ENCODE results near the gene MYO7B.

The MYO7B gene

DNA sequence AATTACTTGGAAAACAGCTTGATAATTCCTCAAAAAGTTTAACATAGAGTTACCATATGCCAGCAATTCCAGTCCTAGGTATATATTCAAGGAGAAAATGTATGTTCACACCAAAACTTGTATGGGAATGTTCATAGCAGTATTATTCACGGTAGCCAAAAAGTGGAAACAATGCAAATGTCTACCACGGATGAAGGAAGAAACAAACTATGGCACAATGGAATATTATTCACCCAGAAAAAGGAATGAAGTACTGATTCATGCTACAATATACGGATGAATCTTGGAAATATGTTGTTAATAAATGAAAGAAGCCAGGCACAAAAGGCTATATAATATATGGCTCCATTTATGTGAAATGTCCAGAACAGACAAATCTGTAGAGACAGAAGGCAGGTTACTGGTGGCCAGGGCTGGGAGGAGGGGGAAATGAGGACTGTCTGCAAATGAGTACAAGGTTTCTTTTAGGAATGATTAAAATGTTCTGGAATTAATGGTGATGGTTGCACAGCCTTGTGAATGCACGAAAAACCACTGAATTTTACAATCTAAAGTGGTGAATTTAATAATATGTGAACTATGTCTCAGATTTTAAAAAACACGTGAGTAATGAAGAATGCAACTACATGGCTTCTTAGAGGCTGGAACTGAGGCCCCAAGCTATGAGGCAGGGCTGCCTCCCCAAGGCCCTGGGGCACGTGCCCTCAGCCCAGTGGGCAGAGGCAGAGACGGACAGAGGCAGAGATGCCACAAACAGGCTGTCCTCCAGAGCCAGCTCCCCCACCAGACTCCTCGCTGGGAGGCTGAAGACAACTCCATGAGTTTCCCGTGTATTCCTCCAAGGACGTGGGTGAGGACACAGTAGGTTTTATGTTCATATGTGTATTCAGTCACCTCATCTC lies 134.8 kb downstream of the MYO7B start:
- no peak for DNase-seq

DNA sequence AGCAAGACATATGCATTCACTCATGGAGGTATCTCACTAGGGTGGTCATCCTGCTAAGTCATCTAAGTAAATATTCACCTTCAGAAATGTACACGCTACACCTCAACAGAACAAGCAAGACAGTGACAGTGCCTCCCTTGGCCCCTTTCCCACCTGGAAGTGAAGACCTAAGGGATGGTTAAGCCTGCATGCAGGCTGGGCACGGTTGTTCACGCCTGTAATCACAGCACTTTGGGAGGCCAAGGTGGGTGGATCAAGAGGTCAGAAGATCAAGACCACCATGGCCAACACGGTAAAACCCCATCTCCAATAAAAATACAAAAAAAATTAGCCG lies 135.4 kb downstream of the MYO7B start:
- DNase-seq, result no peak

- no peak for DNase-seq
Measured at GRCh38 chr2:127671557-127672302, 136.2 kb downstream of the MYO7B start.

- DNase-seq, result no peak
Measured at GRCh38 chr2:127672341-127673224, 137.1 kb downstream of the MYO7B start.

DNA sequence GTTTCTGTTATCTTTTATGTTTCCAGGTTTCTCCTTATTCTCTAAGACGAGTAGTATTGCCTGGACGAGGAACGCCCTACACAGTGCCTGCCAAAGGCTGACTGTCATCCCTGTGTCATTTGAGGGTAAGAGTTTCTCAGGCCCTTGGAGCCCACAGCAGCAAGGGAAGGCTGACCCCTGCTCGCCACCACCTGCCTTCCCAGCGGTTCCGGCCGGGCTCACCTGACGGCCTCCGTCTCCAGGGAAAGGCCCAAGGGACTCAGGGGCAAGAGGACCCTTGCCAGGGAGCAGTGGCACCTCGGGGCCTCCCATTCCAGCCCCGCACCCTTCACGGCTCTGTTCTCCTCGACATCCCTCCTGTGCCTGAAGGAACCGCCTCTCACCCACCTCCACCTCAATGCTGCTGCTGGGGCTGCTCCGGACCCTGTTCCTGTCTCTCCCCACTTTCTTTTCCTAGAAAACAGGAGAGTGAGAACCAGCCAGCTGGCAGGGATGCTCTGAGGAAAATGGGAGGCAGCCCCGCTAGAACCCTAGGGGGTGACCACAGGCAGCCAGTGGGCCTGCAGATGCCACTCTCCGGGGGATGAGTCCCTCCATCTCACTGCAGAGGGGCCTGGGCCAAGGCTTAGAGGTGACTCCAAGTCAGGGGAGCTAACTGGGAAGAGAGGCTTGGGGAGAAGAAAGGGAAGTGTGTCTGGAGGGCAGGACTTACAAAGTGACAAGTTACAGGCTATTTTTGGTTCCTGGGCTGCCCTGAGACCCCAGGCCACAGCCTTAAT lies 138.0 kb downstream of the MYO7B start:
- no peak for DNase-seq

DNA sequence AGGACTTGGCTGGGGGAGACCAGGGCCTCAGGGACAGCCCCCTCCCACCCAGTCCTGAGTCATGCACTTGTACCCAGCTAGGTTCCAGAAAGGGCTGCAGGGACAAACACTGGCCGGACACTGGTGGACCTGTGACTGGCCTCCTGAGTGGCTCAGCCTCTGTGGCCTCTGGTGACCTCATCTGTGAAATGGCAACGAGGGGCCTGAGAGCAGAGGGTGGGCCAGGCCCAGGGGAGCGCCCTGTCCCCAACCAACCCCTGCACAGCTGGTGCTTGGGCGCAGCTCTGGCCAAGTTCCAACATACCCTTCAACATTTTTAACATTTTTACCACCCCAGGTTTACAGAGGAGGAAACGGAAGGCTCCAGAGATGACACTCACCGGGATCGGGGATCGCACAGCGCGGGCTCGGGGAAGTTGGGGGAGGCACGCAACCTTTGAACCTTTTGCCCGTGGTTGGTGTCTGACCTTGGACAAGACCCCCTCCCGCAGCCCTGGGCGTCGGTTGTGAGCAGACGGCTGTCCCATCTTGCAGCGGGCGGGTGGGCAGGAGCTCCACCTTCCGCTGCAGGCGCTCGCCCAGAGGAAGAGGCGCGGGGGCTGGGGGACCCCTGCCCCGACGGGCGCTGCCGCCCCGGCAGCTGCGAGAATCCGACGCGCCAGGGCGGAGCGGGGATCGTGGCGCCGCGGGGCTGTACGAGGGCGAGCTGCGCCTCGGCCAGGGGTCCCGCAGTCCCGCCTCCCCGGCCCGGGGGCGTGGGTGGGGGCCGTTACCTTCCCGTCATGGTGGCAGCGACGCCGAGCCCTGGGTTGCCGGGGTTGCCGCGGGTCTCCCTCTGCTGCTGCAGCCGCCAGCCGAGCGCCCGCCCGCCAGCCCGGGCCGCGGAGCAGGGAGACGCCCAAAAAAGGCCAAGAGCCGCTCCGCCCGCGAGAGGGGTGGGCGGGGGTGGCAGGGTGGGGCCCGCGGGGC lies 139.0 kb downstream of the MYO7B start:
- DNase-seq, result no peak

DNA sequence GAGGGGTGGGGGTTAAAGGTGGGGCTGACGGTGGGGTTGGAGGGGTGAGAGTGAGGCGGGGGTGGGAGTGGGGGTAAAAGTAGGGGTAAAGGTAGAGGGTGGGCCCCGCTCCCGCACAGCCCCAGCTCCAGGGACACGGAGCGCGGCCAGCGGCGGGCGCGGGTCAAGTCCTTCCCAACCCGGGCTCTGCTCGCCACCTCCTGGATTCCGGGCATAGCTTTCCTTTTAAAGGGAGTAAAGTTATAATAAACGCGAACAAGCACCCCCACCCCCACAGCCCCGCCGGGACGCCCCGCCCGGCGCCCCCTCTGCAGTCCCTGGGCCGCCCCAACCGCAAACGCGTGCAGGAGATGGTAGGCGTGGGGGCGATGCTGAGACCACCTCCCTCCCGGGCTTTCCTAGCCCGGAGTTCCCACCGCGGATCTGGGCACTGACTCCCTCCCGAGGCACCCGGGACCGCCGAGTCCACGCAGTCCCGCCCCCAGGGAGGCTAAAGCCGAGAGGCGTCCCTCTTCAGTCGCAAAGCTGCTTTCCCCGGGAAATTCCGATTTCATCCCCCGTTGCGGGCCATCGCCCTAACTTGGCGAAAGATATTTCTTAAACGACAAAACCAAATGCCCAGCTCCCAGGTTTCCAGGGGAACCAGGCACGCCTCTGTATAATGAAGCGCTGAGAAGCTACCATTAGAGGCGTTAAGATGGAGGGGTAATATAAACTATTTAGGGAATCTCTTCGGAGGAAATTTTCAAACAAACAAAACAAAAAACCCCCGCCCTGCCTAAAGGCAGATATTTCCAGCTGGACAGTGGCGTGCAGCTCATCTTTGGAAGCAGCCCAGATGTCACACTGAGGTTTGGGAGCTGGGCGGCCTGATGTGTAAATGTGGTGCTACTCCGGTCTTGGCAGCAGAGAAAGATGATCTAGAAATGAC lies 140.1 kb downstream of the MYO7B start, which contains the start of gene LIMS2:
LIMS2 (minus strand) TSS at position 200 of the 931 bp plus-strand sequence. CDS start 506 bp downstream, outside the sequence.
- no peak for DNase-seq

DNA sequence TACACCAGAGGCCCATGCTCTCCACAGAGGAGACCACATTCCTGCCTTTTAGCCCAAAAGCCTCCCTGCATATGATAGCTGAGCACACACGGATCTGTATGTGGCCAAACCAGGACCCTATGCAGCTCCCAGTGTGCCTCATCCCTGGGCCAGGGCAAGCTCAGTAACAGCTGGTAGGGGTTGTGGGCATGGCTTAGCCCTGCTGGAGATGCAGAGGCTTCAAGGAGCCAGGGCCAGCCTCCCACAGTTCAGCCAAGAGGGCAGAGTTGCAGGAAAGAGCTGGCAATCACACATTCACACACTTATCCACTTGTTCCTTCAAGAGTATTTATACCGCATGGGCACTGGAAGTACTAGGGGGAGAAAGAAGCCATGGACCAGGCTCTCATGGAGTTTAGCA lies 141.4 kb downstream of the MYO7B start:
- no peak for DNase-seq

GRCh38 chr2:127678531-127678930 lies 143.0 kb downstream of the MYO7B start:
- DNase-seq, result no peak

DNA sequence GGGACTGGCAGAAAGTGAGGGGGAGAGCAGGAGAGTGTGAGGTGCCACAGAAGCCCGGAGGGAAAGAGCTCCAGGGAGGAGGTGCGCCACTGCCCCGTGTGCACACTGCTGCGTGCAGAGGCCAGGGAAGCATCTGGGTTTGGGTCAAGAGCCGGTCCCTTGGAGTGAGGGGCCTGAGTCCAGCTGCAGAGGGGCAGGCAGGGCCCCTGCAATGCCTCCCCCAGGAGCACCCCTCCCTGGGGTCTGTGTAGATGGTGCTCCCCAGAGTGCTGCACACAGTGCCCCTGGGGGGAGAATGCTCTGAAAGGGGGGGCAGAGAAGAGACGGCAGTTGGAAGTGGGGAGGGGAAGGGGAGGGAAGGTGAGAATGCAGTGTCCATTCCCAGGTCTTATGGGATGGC lies 143.5 kb downstream of the MYO7B start:
- DNase-seq, result no peak

DNA sequence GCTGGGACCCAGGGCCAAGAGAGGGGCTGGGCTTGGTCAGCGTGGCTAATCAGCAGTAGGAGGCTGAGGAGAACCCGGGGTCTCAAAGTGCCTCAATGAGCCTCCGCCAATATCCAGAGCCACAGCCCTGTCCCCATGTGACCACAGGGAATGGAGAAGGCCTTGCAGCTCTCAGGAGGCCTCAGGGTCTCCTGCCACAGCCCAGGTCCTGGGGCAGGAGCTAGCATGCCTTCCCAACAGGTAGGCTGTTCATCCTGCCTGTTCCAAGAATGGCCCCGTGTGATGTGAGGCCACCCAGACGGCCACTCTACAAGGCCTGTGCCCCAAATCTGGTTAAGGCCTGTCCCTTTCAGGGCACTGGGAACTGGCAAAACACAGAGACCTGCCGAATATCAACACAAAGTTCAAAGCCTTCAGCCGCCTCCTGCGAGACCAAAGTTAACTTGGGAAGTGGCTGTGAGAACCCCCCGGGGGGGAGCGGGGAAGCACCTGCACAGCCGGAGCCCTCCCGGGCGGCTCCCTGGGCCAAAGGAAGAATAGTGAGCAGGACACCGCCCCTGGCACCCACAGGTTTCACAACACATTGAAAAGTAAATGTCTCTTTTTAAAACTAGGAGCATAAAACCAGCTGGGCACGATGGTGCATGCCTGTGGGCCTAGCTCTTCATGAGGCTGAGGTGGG lies 144.3 kb downstream of the MYO7B start:
- DNase-seq, result no peak

DNA sequence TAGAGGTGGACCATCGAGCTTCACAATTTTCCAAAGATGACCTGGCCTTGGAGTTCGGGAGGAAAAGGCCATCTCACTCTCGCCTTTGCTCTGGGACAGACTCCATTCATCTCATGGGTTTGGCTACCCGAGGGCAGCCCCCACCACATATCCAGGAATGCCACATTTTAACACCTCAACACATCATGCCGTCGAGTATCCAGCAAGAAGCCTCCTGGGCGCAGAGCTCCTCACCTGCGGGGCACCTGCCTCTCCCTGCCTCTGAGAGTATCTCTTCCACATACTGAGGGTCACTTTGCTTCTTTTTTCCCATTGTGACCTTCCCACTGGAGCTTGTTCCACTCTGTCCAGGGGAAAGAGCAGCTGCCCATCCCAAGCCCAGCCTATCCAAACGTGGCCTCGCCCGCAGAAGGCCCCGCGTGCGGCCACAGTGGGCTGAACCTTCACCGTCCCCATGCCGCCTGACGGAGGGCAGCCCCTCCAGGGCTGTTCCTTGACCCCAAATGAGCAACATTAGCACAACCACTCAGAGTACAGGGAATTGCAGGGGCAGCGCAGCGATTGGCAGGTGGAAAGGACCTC lies 145.3 kb downstream of the MYO7B start:
- no peak for DNase-seq

- DNase-seq, result no peak
Measured at GRCh38 chr2:127681288-127681804, 145.9 kb downstream of the MYO7B start.

DNA sequence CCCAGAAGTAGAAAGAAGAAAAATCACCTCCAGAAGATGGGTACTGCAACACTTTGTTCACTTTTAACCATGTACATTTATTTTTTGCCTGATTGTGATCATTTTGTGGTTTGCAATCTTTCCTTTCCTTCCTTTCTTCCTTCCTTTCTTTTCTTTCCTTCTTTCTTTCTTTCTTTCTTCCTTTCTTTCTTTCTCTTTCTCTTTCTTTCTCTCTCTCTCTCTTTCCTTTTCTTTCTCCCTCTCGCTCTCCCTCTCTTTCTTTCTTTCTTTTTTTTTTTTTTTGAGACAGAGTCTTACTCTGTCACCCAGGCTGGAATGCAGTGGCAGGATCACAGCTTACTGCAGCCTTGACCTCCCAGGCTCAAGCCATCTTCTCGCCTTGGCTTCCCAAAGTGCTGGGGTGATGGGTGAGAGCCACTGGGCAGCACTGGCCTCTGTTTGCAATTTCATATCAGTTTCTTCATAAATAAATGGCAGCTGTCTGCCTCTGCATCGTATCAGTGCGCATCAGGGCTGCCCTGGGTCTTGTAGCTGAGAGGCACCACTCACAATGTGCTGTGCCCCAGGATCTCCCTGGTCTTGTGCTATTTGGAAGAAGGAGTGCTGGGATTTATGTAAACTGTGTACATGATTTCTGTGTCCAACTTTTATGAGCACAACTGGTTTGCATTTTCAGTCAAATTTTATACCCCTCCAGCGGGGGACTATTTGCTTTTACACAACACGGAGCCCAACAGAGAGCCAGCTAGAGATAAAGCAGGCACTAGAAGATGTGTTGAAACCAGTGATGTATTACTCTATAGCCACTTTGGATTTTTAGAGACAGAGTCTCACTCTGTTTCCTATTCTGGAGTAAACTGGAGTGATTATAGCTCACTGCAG lies 146.7 kb downstream of the MYO7B start:
- no peak for DNase-seq

DNA sequence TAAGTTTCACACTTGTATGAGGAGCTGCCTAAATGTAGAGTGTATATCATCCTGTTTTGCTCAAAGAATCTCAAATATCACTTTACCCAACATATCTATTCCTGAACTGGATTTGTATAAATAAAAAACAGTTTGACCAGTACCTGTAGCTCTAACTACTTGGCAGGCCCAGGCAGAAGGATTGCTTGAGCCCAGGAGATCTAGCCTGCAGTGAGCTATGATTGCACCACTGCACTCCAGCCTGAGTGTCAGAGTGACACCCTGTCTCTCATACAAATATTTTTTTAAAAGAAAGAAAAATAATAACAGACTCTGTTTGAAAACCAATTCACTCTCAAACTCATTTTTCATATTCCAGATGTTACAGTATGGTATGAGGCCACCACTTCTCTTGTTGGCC lies 147.6 kb downstream of the MYO7B start:
- DNase-seq, result no peak

DNA sequence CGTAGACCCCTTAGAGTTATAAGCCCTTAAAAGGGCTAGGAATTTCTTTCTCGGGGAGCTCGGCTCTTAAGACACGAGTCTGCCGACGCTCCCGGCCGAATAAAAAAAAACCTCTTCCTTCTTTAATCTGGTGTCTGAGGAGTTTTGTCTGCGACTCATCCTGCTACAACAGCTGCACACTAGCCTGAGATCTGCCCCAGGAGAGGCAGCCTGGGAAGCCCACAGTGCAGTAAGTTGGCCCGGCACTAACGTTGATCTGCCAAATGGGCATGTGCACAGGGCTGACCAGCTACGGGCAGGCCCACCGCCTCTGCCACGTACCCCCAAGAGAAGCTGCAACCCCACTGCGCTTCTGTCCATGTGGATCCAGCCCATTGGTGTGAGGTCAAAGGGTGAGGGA lies 148.3 kb downstream of the MYO7B start:
- no peak for DNase-seq

DNA sequence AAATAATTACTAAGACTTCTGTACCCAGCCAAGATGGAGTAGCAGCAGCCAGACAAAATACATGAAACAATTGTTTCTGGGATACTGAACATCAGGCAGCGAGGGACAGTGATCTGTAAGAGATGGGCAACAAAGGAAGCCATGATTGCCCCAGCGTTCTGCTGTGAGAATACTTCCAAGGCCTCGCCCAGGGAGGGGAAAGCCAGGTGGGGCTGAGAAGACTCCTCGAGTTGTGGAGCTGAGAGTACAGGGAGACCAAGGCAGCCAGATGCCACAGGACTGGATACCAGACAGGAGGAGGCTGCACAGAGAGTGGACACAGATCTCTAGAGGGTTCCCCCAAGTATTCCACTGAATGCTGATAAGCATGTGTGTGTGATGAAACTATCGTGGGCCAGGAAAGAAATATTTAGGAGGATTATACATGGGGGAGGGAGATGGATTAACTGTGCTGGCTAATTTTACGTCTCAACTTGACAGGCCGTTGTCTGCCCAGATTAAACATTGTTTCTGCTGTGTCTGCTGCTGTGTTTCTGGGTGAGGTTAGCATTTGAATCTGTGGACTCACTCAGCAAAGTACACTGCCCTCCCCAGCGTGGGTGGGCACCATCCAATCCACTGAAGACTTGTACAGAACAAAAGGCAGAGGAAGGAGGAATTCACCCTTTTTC lies 150.1 kb downstream of the MYO7B start:
- DNase-seq, result no peak

All from Kasumi-1 (cell line).